Spleen (tissue), 7 donors: ENCODE measurements around the gene RBM7.

ENCODE experiments used
- CTCF ChIP-seq, 11 experiments: fragments of 200-600 bp in 7 of 11; fragments of 450-650 bp in 4 of 11; sonication (generic) in 4 of 11; IDR thresholded peaks in 8 of 11; conservative IDR thresholded peaks in 3 of 11; 1 replicate in 7 of 11; 2 replicates in 4 of 11; pipeline versions ENCODE4 v1.4.0 to v1.8.0; 2016 to 2021; ENCODE audit warnings: antibody characterized with exemption in 11 of 11, inconsistent platforms in 4 of 11, mild to moderate bottlenecking in 1 of 11
- POLR2AphosphoS5 ChIP-seq, 3 donors: sonication (generic); formaldehyde crosslinking; IDR thresholded peaks; one replicate each; pipeline ENCODE4 v1.5.1; 2017; ENCODE audit warnings: antibody characterized with exemption in 3 of 3
- donor health status: DM: no; HTN: no; CAD: no; lungs with moderate emphysema.
- donor health status: DM: no; HTN: no; CAD: no.
- donor health status: DM: no; HTN: no; CAD: no.

- TF ChIP-seq CTCF (IDR thresholded peaks at IDR 0.05 in 8 of 11, conservative IDR thresholded peaks at IDR 0.05 in 3 of 11): no peak
- no peak for TF ChIP-seq POLR2AphosphoS5 (IDR thresholded peaks at IDR 0.05)
These were observed 13.9 kb upstream of the RBM7 start for GRCh38 chr11:114386545-114386944.
